Osteoblast (primary cell): ENCODE measurements around the gene ARMH3. TPM values are rescaled to one million over a fixed set of nuclear protein-coding genes. Genes with fewer than 3 reads are reported as not detected.
A peak's percentile ranks its signal among the peaks of the same experiment; 100 is the strongest.

Experiments
- DNase-seq: peaks from one replicate; pipeline ENCODE4 v3.0.0; 2011; ENCODE audit warnings: low spot score, mixed read lengths; ENCODE audit not compliant: insufficient read length; ENCODE audit errors: missing footprints
- H2AFZ ChIP-seq: 2 replicates; pipeline ENCODE4 v1.6.0; 2011; ENCODE audit warnings: mild to moderate bottlenecking, low read length
- H3K27ac ChIP-seq: 2 replicates; pipeline ENCODE4 v1.5.1; 2011; ENCODE audit warnings: mild to moderate bottlenecking, low read depth, low read length, moderate library complexity
- H3K27me3 ChIP-seq: 2 replicates; pipeline ENCODE4 v1.6.0; 2012; ENCODE audit warnings: mild to moderate bottlenecking, control low read depth, inconsistent platforms, low read length, moderate library complexity; ENCODE audit not compliant: insufficient read depth
- H3K36me3 ChIP-seq: 2 replicates; pipeline ENCODE4 v1.5.1; 2011; ENCODE audit warnings: mild to moderate bottlenecking, low read length, control low read depth, moderate library complexity; ENCODE audit not compliant: insufficient read depth
- H3K4me1 ChIP-seq: 2 replicates; pipeline ENCODE4 v1.5.1; 2011; ENCODE audit warnings: mild to moderate bottlenecking, low read length, control low read depth, moderate library complexity; ENCODE audit not compliant: insufficient read depth
- H3K4me2 ChIP-seq: 2 replicates; pipeline ENCODE4 v1.6.0; 2011; ENCODE audit warnings: mild to moderate bottlenecking, low read length; ENCODE audit not compliant: insufficient read depth
- H3K4me3 ChIP-seq: fragments of 200-600 bp; sonication (generic); 3 replicates; pipeline ENCODE4 v1.5.1; 2012; ENCODE audit warnings: mild to moderate bottlenecking, low read length, inconsistent platforms; ENCODE audit not compliant: insufficient read depth
- H3K79me2 ChIP-seq: 2 replicates; pipeline ENCODE4 v1.6.0; 2012; ENCODE audit warnings: mild to moderate bottlenecking, low read length, control low read depth, inconsistent platforms; ENCODE audit not compliant: insufficient read depth
- H3K9me3 ChIP-seq: 2 replicates; pipeline ENCODE4 v1.5.1; 2011; ENCODE audit warnings: low read depth, low read length, control low read depth
- H4K20me1 ChIP-seq: 2 replicates; pipeline ENCODE4 v1.6.0; 2012; ENCODE audit warnings: mild to moderate bottlenecking, low read length, control low read depth; ENCODE audit not compliant: insufficient read depth
- CTCF ChIP-seq: IDR thresholded peaks from 2 replicates; pipeline ENCODE4 v1.5.1; 2011; ENCODE audit warnings: mild to moderate bottlenecking, low read depth, low read length, moderate library complexity; ENCODE audit errors: extremely low read depth
- total RNA-seq: library from RNA; depleted of rRNA; stranded (reverse); fragments of >200 nt; gene quantifications from 2 replicates; pipeline ENCODE4 v1.2.3, GENCODE V29; 2012

The ARMH3 gene
- total RNA-seq, 1 donor: 9.4 TPM

- Histone ChIP-seq H3K36me3 (no peaks in the 10 kb centered on the region), H3K27me3 (no peaks in the 10 kb centered on the region), H2AFZ (no peak overlapping the region), H3K79me2 (no peaks in the 10 kb centered on the region), H3K4me2 (no peak overlapping the region), H3K4me3 (no peak overlapping the region), H3K9me3 (no peaks in the 10 kb centered on the region), H4K20me1 (peaks cover 42% of the 10 kb centered on the region), H3K27ac (no peak overlapping the region), H3K4me1 (peaks cover 10% of the 10 kb centered on the region)
- TF ChIP-seq CTCF: no peak
- DNase-seq: peak; percentile 51
These were observed 217.0 kb downstream of the ARMH3 start for GRCh38 chr10:101839002-101839401.

GRCh38 chr10:101838416-101838970 lies 217.5 kb downstream of the ARMH3 start:
- H3K27ac ChIP-seq: no peak overlapping the region
- H2AFZ ChIP-seq: no peak overlapping the region
- peaks cover 42% of the 10 kb centered on the region for H4K20me1 ChIP-seq
- no peak overlapping the region for H3K4me2 ChIP-seq
- no peak for TF ChIP-seq CTCF
- H3K4me3 ChIP-seq: no peak overlapping the region
- no peaks in the 10 kb centered on the region for H3K79me2 ChIP-seq
- peaks cover 10% of the 10 kb centered on the region for H3K4me1 ChIP-seq
- H3K9me3 ChIP-seq: no peaks in the 10 kb centered on the region
- no peaks in the 10 kb centered on the region for H3K36me3 ChIP-seq
- no peaks in the 10 kb centered on the region for H3K27me3 ChIP-seq
- peak; percentile 50 for DNase-seq

- H3K27me3 ChIP-seq: no peaks in the 10 kb centered on the region
- TF ChIP-seq CTCF: no peak
- H3K27ac ChIP-seq: no peak overlapping the region
- H3K36me3 ChIP-seq: no peaks in the 10 kb centered on the region
- peaks cover 10% of the 10 kb centered on the region for H3K4me1 ChIP-seq
- H3K4me2 ChIP-seq: no peak overlapping the region
- peaks cover 36% of the 10 kb centered on the region for H4K20me1 ChIP-seq
- no peak overlapping the region for H2AFZ ChIP-seq
- peak; percentile 37 for DNase-seq
- no peaks in the 10 kb centered on the region for H3K79me2 ChIP-seq
- H3K9me3 ChIP-seq: no peaks in the 10 kb centered on the region
- no peak overlapping the region for H3K4me3 ChIP-seq
These were observed 218.2 kb downstream of the ARMH3 start for GRCh38 chr10:101837748-101838147.

GRCh38 chr10:101835362-101835761 lies 220.6 kb downstream of the ARMH3 start:
- no peak overlapping the region for H3K4me3 ChIP-seq
- H3K4me2 ChIP-seq: no peak overlapping the region
- H2AFZ ChIP-seq: no peak overlapping the region
- peaks cover 18% of the 10 kb centered on the region for H3K4me1 ChIP-seq
- no peaks in the 10 kb centered on the region for H3K9me3 ChIP-seq
- DNase-seq: peak; percentile 65
- no peak overlapping the region for H3K27ac ChIP-seq
- H3K36me3 ChIP-seq: no peaks in the 10 kb centered on the region
- no peaks in the 10 kb centered on the region for H3K79me2 ChIP-seq
- H3K27me3 ChIP-seq: no peaks in the 10 kb centered on the region
- no peak for TF ChIP-seq CTCF
- peaks cover 19% of the 10 kb centered on the region for H4K20me1 ChIP-seq
